Ovary (tissue), 3 donors: Measurements from ENCODE around the gene NDUFS4.

Experiments
- CTCF ChIP-seq, 3 donors: fragments of 450-650 bp in 2 of 3; fragments of 200-600 bp in 1 of 3; IDR thresholded peaks; one replicate each; pipeline versions ENCODE4 v1.5.1 to v1.8.0; 2016 to 2022; ENCODE audit warnings: antibody characterized with exemption in 3 of 3, mild to moderate bottlenecking in 1 of 3
- POLR2A ChIP-seq: fragments of 450-650 bp; IDR thresholded peaks from one replicate; pipeline ENCODE4 v1.6.1; 2017; ENCODE audit warnings: antibody characterized with exemption, mild to moderate bottlenecking, moderate library complexity
- donor health status: DM: no; HTN: no; CAD: no.

GRCh38 chr5:53631251-53631650, 70.8 kb downstream of the NDUFS4 start:
- TF ChIP-seq POLR2A (no peak), CTCF (IDR thresholded peaks at IDR 0.05) (no peak)
